ENCODE results near the gene C12orf56. TPM values are rescaled to one million over a fixed set of nuclear protein-coding genes. Genes with fewer than 3 reads are reported as not detected.
"Not testable (repeated sequence)": the region's sequence is repeated elsewhere in the genome, so short reads cannot be mapped to it uniquely, and the experiment has no call there.

C12orf56 gene
- total RNA-seq, 1 donor from 2014 or later = not detected

- H3K4me1 ChIP-seq = peaks cover 8% of the 10 kb centered on the region
- H3K4me3 ChIP-seq = no peak overlapping the region
- peaks cover 15% of the 10 kb centered on the region for H3K36me3 ChIP-seq
- TF ChIP-seq CTCF (IDR thresholded peaks at IDR 0.05) = no peak
- H3K9me3 ChIP-seq = no peaks in the 10 kb centered on the region
- ATAC-seq (no peak), DNase-seq (no peak)
- no peak overlapping the region for H3K27ac ChIP-seq
- no peaks in the 10 kb centered on the region for H3K27me3 ChIP-seq
- intact Hi-C loops (cut with DNase I) = no loop called here
Observed at GRCh38 chr12:64218597-64218996, 172.0 kb downstream of the C12orf56 start.

- H3K4me1 ChIP-seq; H3K9me3 ChIP-seq; intact Hi-C loops (cut with DNase I); DNase-seq; H3K27ac ChIP-seq; H3K27me3 ChIP-seq; ATAC-seq; H3K4me3 ChIP-seq: not testable (repeated sequence)
- H3K36me3 ChIP-seq = peaks cover 15% of the 10 kb centered on the region
Observed at GRCh38 chr12:64217643-64218042, 172.9 kb downstream of the C12orf56 start.

GRCh38 chr12:64216239-64216638 lies 174.3 kb downstream of the C12orf56 start:
- peaks cover 15% of the 10 kb centered on the region for H3K36me3 ChIP-seq
- peaks cover 6% of the 10 kb centered on the region for H3K4me1 ChIP-seq
- no peaks in the 10 kb centered on the region for H3K9me3 ChIP-seq
- no peak for DNase-seq
- TF ChIP-seq CTCF (IDR thresholded peaks at IDR 0.05) = no peak
- no peaks in the 10 kb centered on the region for H3K27me3 ChIP-seq
- intact Hi-C loops (cut with DNase I) = no loop called here
- ATAC-seq = no peak
- H3K27ac ChIP-seq = no peak overlapping the region
- H3K4me3 ChIP-seq = no peak overlapping the region

Other genes with a start within 250 kb of the C12orf56 start
- 5.4 TPM for gene KICS2, start 168.5 kb downstream of the C12orf56 start, total RNA-seq
- gene XPOT, start 13.6 kb upstream of the C12orf56 start, total RNA-seq = 65.8 TPM
- gene TBK1, start 61.4 kb upstream of the C12orf56 start, total RNA-seq = 28.2 TPM
- 96.5 TPM for gene RASSF3, start 219.7 kb upstream of the C12orf56 start, total RNA-seq